ENCODE measurements around the gene FGFR3. TPM values are rescaled to one million over a fixed set of nuclear protein-coding genes. Genes with fewer than 3 reads are reported as not detected.

The FGFR3 gene
- total RNA-seq, 1 donor from 2014 or later: 11.3 TPM

- Mint-ChIP-seq H3K36me3 (ENCODE audit: unreplicated experiment) (no peaks in the 10 kb centered on the region), H3K9me3 (ENCODE audit: unreplicated experiment) (peaks cover 2% of the 10 kb centered on the region), H3K27me3 (ENCODE audit: unreplicated experiment) (no peaks in the 10 kb centered on the region), H3K4me3 (ENCODE audit: unreplicated experiment) (no peak overlapping the region), H3K27ac (ENCODE audit: unreplicated experiment) (no peak overlapping the region), H3K4me1 (ENCODE audit: low read depth, unreplicated experiment) (no peaks in the 10 kb centered on the region)
- DNase-seq: no peak
- no peak for TF ChIP-seq CTCF (IDR thresholded peaks at IDR 0.05; ENCODE audit: partially characterized antibody, unreplicated experiment)
These were observed 30.7 kb upstream of the FGFR3 start for GRCh38 chr4:1762264-1763010.

- Mint-ChIP-seq H3K36me3 (ENCODE audit: unreplicated experiment) (no peaks in the 10 kb centered on the region), H3K4me1 (ENCODE audit: low read depth, unreplicated experiment) (no peaks in the 10 kb centered on the region), H3K4me3 (ENCODE audit: unreplicated experiment) (no peak overlapping the region), H3K9me3 (ENCODE audit: unreplicated experiment) (peaks cover 2% of the 10 kb centered on the region), H3K27me3 (ENCODE audit: unreplicated experiment) (no peaks in the 10 kb centered on the region), H3K27ac (ENCODE audit: unreplicated experiment) (no peak overlapping the region)
- DNase-seq: no peak
- TF ChIP-seq CTCF (IDR thresholded peaks at IDR 0.05; ENCODE audit: partially characterized antibody, unreplicated experiment): no peak
These were observed 30.0 kb upstream of the FGFR3 start for GRCh38 chr4:1763070-1763549.

- H3K27ac Mint-ChIP-seq (ENCODE audit: unreplicated experiment): no peak overlapping the region
- no peaks in the 10 kb centered on the region for H3K36me3 Mint-ChIP-seq (ENCODE audit: unreplicated experiment)
- H3K4me3 Mint-ChIP-seq (ENCODE audit: unreplicated experiment): no peak overlapping the region
- DNase-seq: no peak
- no peaks in the 10 kb centered on the region for H3K4me1 Mint-ChIP-seq (ENCODE audit: low read depth, unreplicated experiment)
- peaks cover 2% of the 10 kb centered on the region for H3K9me3 Mint-ChIP-seq (ENCODE audit: unreplicated experiment)
- TF ChIP-seq CTCF (IDR thresholded peaks at IDR 0.05; ENCODE audit: partially characterized antibody, unreplicated experiment): no peak
- H3K27me3 Mint-ChIP-seq (ENCODE audit: unreplicated experiment): no peaks in the 10 kb centered on the region
These were observed 29.5 kb upstream of the FGFR3 start for GRCh38 chr4:1763550-1764080.

DNA sequence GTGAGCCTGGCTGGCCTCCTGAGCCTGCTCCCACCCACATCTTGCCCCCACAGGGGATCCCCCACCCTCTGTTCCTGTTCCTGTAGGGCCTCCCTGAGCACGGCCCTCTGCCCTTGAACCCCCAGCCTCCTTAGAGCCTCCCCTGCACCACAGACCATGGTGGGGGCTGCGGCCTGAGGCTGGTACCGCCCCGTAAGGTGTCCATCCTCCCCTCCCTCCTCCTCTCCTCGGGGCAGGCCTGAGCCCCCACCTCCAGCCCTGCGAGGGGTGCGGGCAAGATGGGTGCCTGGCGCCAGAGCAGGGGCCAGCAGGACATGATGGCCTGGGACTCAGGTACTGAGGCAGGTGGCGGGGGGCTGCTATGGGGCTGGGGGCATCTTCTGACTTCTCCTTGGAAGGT lies 28.4 kb upstream of the FGFR3 start:
- Mint-ChIP-seq H3K9me3 (ENCODE audit: unreplicated experiment) (peaks cover 2% of the 10 kb centered on the region), H3K4me3 (ENCODE audit: unreplicated experiment) (no peak overlapping the region), H3K36me3 (ENCODE audit: unreplicated experiment) (no peaks in the 10 kb centered on the region), H3K4me1 (ENCODE audit: low read depth, unreplicated experiment) (no peaks in the 10 kb centered on the region), H3K27me3 (ENCODE audit: unreplicated experiment) (no peaks in the 10 kb centered on the region), H3K27ac (ENCODE audit: unreplicated experiment) (no peak overlapping the region)
- no peak for TF ChIP-seq CTCF (IDR thresholded peaks at IDR 0.05; ENCODE audit: partially characterized antibody, unreplicated experiment)
- DNase-seq: no peak

DNA sequence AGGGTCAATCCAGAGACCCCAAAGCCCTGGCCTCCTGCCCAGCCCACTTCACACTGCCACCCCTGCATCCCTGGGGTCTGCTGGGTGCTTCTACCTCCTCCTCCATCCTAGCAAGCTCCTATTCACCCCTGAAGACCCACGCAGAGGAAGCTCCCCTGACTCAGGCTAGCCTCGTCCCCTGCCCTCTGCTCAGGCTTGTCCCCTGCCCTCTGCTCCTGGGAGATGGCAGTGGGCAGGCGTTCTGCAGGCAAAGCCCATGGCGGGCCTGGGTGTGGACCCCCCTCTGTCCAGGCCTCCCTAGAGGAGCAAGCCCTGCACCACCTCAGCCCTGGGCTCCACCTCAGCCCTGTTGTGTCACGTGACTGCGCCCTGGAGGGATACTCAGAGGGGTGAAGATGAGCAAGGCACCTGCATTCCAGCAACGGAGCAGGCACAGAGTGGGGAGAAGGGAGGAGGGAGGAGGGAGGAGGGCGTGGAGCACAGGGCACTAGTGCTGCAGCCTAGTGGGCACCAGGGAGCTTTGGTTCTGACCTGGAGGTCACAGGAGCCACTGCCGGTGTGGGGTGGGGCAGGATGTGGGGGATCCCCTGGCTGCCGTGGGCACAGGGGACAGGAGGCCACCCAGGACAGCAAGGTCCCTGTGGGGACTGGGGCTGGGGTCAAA lies 27.6 kb upstream of the FGFR3 start:
- Mint-ChIP-seq H3K4me3 (ENCODE audit: unreplicated experiment) (no peak overlapping the region), H3K27ac (ENCODE audit: unreplicated experiment) (no peak overlapping the region), H3K4me1 (ENCODE audit: low read depth, unreplicated experiment) (no peaks in the 10 kb centered on the region), H3K27me3 (ENCODE audit: unreplicated experiment) (no peaks in the 10 kb centered on the region), H3K9me3 (ENCODE audit: unreplicated experiment) (peaks cover 2% of the 10 kb centered on the region), H3K36me3 (ENCODE audit: unreplicated experiment) (no peaks in the 10 kb centered on the region)
- no peak for TF ChIP-seq CTCF (IDR thresholded peaks at IDR 0.05; ENCODE audit: partially characterized antibody, unreplicated experiment)
- DNase-seq: no peak
